H1 (cell line): ENCODE data around the gene OLFML2A. TPM values are rescaled to one million over a fixed set of nuclear protein-coding genes. Genes with fewer than 3 reads are reported as not detected.

Experiments used
- CHD7 ChIP-seq: fragments of 300-600 bp; sonication (generic); IDR thresholded peaks from 2 replicates; pipeline ENCODE4 v1.7.1; 2012; ENCODE audit warnings: low read length, moderate library complexity, mild to moderate bottlenecking, inconsistent platforms; ENCODE audit not compliant: insufficient replicate concordance
- POLR2A ChIP-seq, 2 experiments: IDR thresholded peaks; 1 replicate in 1 of 2; 2 replicates in 1 of 2; pipeline ENCODE4 v1.6.1; 2011; ENCODE audit warnings: low read depth in 2 of 2, low read length in 2 of 2, mild to moderate bottlenecking in 2 of 2; ENCODE audit errors: control extremely low read depth in 1 of 2
- SP4 ChIP-seq: IDR thresholded peaks from 2 replicates; pipeline ENCODE4 v1.6.1; 2012; ENCODE audit warnings: low read length, inconsistent platforms
- TBP ChIP-seq: IDR thresholded peaks from 2 replicates; pipeline ENCODE4 v1.6.1; 2011; ENCODE audit warnings: low read depth, low read length, improper control_type of control experiment
- polyA plus RNA-seq, 7 experiments: library from polyadenylated mRNA; depleted of rRNA in 3 of 7; stranded (reverse) in 5 of 7; unstranded in 2 of 7; fragments of >200 nt in 5 of 7; fragments of 200-250 nt in 2 of 7; gene quantifications; 1 replicate in 5 of 7; 2 replicates in 1 of 7; 4 replicates in 1 of 7; pipeline versions ENCODE4 v1.2.1 to v1.2.3, GENCODE V29; 2011 to 2013; ENCODE audit warnings: missing spikeins in 2 of 7, mixed read lengths in 2 of 7
- total RNA-seq: library from RNA; stranded (reverse); fragmentation: NEBNext Ultra II Directional; extraction: Animal tissue kit (Norgen Biotek cat#: 25700); gene quantifications from 2 replicates; pipeline ENCODE4 v1.2.1, GENCODE V29; 2021

Gene OLFML2A
- total and polyA plus RNA-seq, 2 of the 8 experiments (the other 6 are each of a cell fraction or from before 2014, with no cell fraction given), result 7.8 to 11.5 TPM

DNA sequence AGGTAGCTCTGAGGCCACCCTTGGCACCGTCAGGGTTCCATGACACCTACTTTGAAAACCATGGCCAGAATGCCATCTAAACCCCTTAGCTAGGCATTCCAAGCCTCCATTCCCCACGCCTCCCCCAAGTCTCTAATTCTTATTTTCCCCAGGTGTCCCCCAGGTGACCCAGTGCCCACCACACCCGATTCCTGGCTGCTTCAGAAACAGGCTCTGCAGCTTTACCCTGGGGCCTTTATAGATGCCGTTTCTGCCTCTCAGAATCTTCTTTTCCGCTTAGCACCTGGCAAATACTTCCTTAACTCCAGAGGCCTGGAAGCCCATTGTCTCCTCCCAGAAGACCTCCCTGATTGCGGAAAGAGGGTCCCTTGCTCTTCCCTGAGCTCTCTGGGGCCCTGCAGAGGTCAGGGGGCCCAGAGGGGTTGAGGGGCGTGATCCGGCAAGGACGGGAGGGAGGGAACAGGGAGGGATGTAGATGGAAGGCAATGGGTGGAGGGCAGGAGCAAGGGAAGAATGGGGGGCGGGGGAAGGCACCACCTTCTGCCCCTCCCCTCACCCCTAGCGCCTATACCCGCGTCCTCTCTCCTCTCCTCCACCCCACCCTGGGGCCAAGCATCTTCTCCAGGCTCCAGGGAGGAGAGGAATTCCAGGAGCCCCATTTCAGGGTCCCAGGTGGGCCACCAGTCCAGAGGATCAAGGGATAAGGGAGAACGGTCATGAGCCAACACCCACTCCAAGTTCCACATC is 64.3 kb downstream of the OLFML2A start (continued):
- TF ChIP-seq SP4 (no peak), TBP (no peak), CHD7 (no peak), POLR2A (IDR thresholded peaks at IDR 0.05; ENCODE audit: control extremely low read depth in 1 of 2, low read depth in 2 of 2, low read length in 2 of 2) (no peak)
